GM21528 (cell line): ENCODE results near the gene LDLR.

Experiments used
- ATAC-seq: cut with Tn5 transposase; IDR thresholded peaks from one replicate; pipeline ENCODE4 v1.9.1; 2021; ENCODE audit warnings: mild to moderate bottlenecking, moderate library complexity; ENCODE audit not compliant: unreplicated experiment, low FRiP score

LDLR gene

GRCh38 chr19:11089254-11090013, at the start of gene LDLR:
LDLR (plus strand) TSS chr19:11089463; CDS start chr19:11089549, 86 bp downstream.
- no peak for ATAC-seq

DNA sequence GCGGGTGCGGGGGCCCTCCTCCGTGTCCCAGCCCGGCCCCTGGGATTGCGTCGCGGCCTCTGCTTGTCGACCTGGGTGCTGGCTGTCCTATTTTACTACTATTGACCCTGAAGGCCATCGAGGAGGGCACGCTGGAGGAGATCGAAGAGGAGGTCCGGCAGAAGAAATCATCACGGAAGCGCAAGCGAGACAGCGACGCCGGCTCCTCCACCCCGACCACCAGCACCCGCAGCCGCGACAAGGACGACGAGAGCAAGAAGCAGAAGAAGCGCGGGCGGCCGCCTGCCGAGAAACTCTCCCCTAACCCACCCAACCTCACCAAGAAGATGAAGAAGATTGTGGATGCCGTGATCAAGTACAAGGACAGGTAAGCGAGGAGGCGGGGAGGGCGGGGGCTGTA, 48.1 kb upstream of the LDLR start:
- ATAC-seq = no peak

- no peak for ATAC-seq
Observed at GRCh38 chr19:11041966-11042627, 47.2 kb upstream of the LDLR start.

DNA sequence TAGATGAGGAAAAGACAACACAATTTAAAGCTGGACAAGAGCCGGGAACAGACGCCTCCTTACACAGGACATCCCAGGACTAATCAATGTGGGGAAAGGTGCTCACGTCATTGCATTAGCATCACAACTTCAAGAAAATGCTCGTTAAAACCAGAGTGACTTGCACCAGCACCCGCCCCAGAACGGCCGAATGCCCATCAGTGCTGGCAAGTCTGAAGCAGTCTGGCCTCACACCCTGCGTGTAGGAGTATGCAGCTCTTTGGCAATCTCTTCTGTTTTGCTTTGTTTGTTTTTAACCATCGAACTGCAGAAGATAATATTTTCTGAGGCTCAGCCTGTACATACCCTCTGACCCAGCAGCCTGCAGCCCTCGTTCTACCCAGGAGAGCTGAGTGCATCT, 44.8 kb upstream of the LDLR start:
- no peak for ATAC-seq

GRCh38 chr19:11045536-11045935, 43.7 kb upstream of the LDLR start:
- no peak for ATAC-seq

DNA sequence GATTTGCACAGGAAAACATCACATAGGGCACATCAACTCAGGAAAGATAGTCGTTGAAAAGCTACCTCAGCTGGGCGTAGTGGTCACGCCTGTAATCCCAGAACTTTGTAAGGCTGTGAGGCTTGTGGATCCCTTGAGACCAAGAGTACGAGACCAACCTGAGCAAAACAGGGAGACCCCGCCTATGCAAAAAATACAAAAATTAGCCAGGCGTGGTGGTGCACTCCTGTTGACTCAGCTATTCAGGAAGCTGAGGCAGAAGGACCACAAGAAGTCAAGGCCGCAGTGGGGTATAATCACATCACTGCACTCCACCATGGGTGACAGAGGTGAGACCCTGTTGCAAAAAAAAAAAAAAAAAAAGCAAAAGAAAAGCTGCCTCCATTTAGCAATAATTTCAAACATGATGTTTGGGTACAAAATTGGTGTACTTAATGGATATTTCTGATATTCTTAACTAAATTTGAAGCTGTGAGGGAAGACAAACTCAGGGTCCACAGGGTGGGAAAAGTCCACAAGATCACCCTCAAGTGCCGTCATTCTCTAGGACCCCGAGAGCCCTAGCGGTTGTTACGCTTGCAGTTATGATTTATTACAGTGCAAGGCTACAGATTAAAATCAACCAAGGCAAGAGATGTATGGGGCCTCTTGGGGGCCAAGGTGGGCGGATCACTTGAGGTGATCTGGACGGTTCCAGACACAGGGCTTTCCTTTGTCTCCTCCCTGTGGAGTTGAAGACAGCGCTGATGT, 42.5 kb upstream of the LDLR start:
- no peak for ATAC-seq

DNA sequence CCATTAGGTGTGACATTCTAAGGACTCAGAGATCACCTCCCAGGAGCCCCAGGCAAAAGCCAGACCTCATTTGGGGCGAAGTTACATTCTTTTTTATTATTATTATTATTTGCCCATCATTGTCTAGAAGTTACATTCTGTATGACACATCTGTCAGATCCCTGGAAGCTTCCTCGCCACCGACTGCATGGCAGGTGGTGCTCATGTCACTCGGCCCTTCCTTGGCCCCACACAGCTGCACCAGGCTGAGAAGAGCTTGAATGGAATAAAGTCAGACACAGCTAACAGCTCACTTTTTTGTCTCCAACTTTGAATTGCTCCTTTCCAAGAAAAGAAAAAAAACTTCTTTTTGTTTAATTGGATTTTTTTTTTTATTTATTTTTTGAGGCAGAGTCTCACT, 41.4 kb upstream of the LDLR start:
- ATAC-seq = no peak

DNA sequence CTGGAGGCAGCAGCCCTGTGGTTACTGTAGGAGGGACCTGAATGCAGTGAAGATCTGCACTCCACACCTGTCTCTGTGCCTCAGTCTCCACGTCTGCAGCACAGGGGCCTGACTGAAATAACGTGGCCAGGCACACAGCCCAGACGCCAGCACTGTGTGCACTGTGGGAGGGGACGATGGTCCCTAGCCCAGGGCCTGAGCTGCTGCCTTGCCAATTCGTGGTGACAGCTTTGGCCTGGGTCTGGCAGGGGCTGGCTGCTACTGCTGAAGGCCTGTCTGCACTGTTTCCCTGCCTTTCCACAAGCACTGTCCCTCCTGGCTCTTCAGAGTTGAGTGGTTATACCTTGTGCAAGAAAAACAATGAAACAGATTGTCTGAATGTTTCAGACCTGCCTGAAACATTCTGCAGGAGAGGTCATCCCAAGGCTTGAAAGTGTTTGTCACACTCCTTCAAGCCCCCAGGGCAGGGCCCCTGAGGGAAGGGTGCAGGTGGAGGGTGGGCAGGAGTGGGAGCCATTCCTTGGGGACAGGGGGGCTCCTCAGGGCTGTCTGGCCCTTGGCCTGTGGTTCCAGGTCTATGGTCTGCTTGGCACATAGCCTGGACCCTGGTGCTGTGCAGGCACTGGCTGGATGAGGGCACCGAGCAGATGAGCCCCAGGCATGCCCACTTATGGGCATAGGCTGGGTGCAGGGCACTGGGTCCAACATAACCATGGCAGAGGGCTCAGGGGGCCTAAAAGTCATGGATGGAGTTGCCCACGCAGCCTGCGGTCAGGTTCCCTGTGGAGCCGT, 38.7 kb upstream of the LDLR start:
- ATAC-seq = no peak

DNA sequence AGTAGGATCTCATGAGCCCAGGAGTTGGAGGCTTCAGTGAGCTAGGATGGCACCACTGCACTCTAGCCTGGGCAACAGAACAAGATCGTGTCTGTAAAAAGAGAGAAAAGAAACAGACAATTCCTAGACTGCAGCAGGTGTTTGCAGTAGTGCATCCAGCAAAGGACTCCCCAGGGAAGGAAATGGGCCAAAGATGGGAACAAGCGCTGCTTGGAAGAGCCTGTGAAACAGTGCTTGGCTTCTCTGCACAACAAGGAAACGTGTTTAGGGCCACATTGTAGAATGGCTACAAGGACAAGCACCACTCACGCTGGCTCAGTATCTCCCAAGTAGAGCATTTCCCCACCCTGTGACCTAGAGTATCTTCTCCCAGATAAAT, 35.5 kb upstream of the LDLR start:
- ATAC-seq = no peak

- ATAC-seq = no peak
Observed at GRCh38 chr19:11054200-11054599, 35.1 kb upstream of the LDLR start.

- ATAC-seq = no peak
Observed at GRCh38 chr19:11054628-11055027, 34.6 kb upstream of the LDLR start.

- ATAC-seq = no peak
Observed at GRCh38 chr19:11058246-11059030, 30.8 kb upstream of the LDLR start.

DNA sequence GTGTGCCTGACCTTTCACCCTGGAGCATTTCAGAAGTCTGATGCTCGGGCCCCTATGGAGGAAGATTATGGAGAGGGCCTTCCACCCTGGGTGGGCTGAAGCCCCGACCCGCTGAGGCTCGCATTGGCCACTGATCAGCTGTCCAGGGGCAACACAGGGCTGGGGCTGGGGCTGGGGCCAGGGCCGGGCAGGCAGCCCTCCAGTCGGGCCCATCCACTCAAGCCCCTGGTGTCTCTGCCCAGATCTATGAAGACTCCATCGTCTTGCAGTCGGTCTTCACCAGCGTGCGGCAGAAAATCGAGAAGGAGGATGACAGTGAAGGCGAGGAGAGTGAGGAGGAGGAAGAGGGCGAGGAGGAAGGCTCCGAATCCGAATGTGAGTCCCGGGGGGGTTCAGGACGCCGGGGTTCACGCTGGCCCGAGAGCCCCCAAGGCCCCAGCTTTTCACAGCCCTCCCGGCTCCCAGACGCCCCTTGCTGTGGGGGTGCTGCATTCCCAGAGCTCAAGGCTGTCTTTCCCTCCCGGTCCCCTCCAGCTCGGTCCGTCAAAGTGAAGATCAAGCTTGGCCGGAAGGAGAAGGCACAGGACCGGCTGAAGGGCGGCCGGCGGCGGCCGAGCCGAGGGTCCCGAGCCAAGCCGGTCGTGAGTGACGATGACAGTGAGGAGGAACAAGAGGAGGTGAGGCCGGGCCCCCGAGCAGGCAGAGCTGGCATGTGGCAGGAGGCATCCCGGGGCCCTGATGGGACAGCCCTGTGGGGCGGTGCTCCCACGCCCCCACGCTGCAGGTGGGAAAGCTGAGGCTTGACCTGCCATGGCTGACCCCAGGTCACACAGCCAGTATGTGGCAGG, 29.5 kb upstream of the LDLR start:
- ATAC-seq = no peak

GRCh38 chr19:11061952-11062351, 27.3 kb upstream of the LDLR start:
- no peak for ATAC-seq

GRCh38 chr19:11063434-11063833, 25.8 kb upstream of the LDLR start:
- no peak for ATAC-seq

DNA sequence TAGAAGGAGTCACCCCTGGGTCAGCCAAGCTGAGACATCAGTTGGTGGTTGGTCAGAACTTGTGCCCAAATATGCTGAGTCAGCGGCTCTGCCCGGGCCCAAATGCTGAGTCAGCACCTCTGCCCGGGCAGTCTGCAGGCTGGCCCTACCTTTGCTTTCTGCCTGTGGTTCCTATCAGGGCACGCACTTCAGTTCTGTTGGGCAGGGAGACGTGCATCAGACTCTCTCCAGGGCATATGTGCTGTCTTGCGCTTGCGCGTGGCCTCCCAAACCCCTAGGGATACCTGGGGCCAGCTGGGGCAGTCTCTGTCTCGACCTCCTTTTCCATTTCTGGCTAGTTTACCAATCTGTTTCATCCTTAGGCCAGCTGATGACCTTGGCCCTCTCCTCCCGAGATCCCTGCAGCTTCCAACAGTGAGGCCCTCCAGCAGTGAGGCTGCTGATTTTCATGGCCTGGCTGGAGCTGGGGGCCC, 24.4 kb upstream of the LDLR start:
- ATAC-seq = no peak

- ATAC-seq = no peak
Observed at GRCh38 chr19:11066326-11066725, 22.9 kb upstream of the LDLR start.

GRCh38 chr19:11067356-11068113, 21.7 kb upstream of the LDLR start:
- no peak for ATAC-seq
